NCI-H1105 (cell line): ENCODE results near the gene CLASRP.
"Not testable (repeated sequence)": the region's sequence is repeated elsewhere in the genome, so short reads cannot be mapped to it uniquely, and the experiment has no call there.

Experiments used
- DNase-seq: peaks from one replicate; lab custom pipeline; 2025; lab: John Stamatoyannopoulos, UW

CLASRP gene

GRCh38 chr19:45103508-45104319 is 64.9 kb downstream of the CLASRP start:
- DNase-seq, result no peak

GRCh38 chr19:45104658-45105349 is 66.0 kb downstream of the CLASRP start:
- no peak for DNase-seq

GRCh38 chr19:45106363-45106762 is 67.5 kb downstream of the CLASRP start:
- not testable (repeated sequence) for DNase-seq

- no peak for DNase-seq
Observed at GRCh38 chr19:45107621-45108150, 68.8 kb downstream of the CLASRP start.

GRCh38 chr19:45110851-45111266 is 72.0 kb downstream of the CLASRP start:
- no peak for DNase-seq

DNA sequence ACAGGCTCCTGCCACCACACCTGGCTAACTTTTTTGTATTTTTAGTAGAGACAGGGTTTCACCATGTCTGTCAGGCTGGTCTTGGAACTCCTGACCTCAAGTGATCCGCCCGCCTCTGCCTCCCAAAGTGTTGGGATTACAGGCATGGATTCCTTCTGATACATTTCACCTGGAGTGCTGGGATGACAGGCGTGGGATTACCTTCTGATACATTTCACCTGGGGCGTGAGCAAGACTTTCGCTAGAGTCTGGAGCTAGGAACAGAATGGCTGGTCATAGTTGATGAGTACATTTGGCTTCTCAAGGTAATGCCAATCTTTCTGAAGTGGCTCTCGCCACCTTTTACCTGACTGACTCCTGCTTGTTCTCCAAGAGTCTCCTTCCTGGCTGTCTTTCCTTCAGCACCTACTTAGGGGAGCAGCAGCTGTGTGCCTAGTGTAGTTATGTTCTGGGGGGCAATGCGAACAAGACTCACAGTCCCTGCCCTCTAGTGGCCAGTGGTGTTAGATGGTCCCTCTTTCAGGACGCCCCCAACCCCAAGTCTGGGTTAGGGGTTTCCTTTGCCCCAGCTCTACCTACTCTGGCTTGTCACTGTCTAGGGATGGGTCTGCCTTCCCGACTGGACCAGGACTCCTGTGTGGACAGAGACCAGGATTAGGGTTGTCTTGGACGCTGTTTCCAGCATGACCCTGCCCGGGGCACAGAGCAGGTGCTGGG is 73.4 kb downstream of the CLASRP start:
- DNase-seq, result no peak

DNA sequence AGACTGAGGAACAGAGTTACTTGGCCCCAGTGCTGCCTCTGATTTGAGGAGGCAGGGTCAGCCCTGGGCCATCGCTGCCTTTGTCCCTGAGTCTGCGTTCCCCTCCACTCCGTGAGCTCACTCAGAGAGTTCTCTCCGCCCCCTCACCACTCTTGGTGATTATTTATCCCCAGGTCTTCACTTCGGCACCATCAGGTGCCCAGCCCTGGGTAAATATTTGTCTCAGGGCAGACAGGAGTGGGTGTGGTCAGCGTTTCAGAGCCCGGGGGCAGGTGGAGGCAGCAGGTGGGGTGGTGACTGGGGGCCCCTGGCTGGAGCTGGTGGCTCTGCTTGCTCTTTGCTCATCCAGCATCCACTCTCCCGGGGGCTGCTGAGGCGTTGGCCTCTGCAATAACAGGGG is 74.8 kb downstream of the CLASRP start:
- DNase-seq, result peak; percentile 49

GRCh38 chr19:45114116-45114515 is 75.3 kb downstream of the CLASRP start:
- peak; percentile 34 for DNase-seq

DNA sequence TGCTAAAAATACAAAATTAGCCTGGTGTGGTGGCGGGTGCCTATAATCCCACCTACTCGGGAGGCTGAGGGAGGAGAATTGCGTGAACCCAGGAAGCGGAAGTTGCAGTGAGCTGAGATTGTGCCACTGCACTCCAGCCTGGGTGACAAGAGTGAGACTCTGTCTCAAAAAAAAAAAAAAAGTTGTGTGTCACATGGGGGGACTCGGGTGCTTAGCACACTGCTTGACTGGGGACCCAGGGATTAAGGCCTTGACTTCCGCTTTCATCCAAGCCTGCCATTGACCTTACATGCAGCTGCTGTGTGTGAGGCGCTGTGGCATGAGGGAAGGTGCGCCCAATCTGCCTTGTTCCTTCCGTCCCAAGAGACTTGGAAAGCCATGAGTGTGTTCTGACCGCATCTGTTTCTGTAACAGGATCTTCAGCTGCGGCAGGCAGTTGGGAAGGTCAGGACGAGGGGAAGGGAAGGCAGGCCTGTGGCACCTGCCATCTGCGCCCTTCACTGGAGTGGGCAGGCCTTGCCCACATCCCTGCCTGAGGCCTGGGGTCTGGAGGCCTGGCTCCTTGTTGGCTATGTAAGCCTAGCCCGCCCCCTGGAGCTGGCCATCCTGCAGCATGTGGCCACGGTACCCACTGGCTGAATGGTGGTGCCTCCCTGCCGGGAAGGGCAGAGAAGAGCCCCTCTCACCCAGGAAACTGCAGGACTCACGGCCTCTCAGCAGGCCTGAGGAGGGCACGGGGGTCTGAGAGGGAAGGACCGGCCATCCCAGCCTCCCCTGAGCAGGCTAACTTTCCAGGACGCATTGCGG is 77.2 kb downstream of the CLASRP start:
- DNase-seq, result no peak

GRCh38 chr19:45117167-45117594 is 78.3 kb downstream of the CLASRP start:
- no peak for DNase-seq

DNA sequence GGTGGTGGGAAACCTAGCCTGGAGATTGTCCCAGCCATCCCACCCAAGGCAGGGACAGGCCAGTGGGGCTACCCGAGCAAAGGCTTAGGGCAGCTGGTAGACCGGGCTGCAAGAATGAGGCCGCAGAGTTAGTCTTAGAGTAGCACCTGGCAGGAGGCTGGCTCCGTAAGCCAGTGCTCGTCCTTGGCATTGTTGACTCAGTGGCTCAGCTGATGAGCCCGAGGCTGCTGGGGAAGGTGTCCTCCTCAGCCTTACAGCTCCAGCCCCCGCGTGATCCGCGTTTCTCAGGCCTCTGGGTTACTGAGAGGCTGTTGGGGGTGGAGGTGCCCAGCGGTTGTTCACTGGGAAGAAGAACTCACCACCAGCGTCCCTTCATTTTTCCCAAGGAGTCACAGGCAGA is 78.8 kb downstream of the CLASRP start:
- DNase-seq, result no peak

DNA sequence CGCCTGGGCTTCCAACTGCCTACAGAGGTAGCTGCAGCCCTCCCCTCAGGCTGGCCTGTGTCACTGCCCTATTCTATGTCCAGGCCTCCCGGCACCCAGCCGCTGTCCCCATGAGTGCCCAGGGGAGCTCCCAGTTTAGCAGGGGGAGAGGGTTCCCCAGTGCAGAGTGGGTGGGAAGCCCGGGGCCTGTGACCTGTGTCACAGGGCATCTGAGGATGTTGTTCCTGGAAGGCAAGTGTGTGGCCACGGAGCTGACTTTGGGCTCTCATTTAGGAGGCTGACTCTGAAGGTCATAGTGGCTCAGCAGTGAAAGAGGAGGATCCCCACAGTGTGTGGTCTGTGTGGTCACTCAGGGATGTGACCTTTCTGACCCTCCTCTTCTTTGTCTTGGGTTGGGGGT is 79.3 kb downstream of the CLASRP start:
- DNase-seq, result no peak

GRCh38 chr19:45118591-45119355 is 79.9 kb downstream of the CLASRP start:
- DNase-seq, result not testable (repeated sequence)

DNA sequence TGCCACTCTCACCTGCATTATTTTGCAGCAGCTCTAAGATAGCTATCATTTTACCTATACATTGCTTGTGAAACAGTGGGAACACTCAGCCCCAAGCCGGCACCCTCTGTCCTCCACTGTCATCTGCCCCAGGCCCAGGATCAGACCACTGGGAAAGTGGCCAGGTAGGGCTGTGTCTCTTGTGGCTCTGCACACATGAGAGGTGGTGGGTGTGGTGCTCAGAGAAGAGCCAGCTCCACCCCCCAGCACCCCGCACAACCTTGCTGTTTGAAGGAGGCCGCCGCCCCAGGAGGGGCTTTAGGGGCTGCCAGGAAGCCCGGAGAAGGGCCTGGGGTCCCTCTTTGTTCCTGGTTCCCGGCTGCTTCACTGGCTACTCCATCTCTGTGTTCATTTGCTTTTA is 80.7 kb downstream of the CLASRP start:
- DNase-seq, result no peak
